Left colon (tissue), 2 donors: ENCODE data around the gene POLR3G. TPM values are rescaled to one million over a fixed set of nuclear protein-coding genes. Genes with fewer than 3 reads are reported as not detected.

Experiments used
- ATAC-seq: fragments of 200-7000 bp; cut with Tn5 transposase; one replicate; pipeline ENCODE4 v1.9.1; 2020; ENCODE audit warnings: mild to moderate bottlenecking, moderate library complexity
- DNase-seq, 2 donors: peaks; one replicate each; pipeline ENCODE4 v3.0.0-alpha.2; 2020
- intact Hi-C, 2 donors: fragments of 100-400 bp; cut with DNase I in 1 of 2; cut with micrococcal nuclease in 1 of 2; formaldehyde crosslinking; loops; one replicate each; pipeline versions ENCODE4 v1.11.2 to v1.14.0; 2022; cut with DNase I, micrococcal nuclease
- total RNA-seq, 2 donors: library from RNA; stranded (reverse); fragmentation: NEBNext Ultra II Directional; extraction: Animal tissue kit (Norgen Biotek cat#: 25700); gene quantifications; one replicate each; pipeline ENCODE4 v1.2.1, GENCODE V29; 2021
- donor health status: DM: no; HTN: no; CAD: no.
- donor health status: DM: yes; HTN: yes; CAD: no.

The POLR3G gene
- total RNA-seq, 2 donors from 2014 or later, result 1.3 to 1.4 TPM

DNA sequence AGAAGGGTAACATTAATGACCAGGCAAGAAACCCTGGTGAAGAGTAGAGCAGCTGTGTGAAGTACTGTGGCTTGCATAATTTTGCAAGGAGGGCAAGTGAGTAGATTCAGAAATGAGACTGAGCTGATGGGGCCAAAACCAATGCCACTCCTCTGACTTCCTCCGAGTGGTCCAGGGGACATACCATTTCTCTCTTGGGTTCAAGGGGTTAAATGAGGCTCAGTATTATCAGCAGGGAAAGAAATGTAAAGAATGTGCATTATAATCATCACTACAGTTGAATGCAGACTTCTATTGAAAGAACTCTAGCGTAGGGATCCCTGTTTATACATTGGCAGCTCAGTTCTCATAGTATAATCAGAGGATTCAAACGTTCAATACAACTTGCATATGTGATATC lies 9.9 kb downstream of the POLR3G start:
- DNase-seq (no peak), ATAC-seq (no peak)
- intact Hi-C loops, result no loop called here

GRCh38 chr5:90488791-90489190 lies 14.1 kb downstream of the POLR3G start:
- no peak for ATAC-seq
- intact Hi-C loops, result no loop called here
- DNase-seq, result no peak

GRCh38 chr5:90494043-90494442 lies 19.4 kb downstream of the POLR3G start:
- no peak for ATAC-seq
- DNase-seq, result no peak
- intact Hi-C loops, result no loop called here

DNA sequence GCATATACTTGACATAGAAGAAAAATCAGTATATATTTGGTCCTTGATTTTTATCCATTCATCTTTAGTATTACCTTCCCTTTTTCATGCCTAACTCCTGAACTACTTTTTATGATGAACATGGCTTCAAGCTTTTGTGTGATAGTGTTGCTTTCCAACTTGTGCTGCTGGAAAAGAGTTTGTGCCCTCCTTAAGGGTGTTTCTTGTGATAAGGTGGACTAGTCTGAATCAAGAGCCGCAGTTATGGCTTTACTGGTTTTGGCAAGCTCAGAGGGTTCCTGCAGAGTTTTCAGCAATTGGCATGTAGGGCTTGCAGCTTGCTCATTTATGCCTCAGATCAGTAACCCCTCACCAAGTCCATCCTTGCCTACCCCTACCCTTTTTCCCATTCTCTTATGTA lies 20.5 kb downstream of the POLR3G start:
- ATAC-seq, result no peak
- intact Hi-C loops, result no loop called here

DNA sequence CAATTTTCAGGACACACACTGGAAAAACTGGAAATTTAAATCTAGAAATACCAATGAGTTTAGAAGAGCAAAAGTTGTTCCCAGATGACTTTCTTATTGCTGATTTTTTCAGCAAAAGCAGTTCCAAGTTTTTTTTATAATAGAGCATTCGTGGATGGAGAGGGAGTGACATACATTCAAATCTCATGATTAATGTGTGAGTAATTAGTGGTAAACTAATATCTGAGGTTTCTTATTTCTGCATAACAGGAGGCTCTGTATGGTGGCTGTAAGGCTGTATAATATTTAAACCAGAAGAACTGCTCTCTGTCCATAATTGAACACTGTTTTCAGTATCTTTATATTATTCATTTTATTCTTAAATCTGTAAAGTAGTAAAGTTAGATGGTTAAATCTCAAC lies 28.9 kb downstream of the POLR3G start:
- intact Hi-C loops, result no loop called here
- ATAC-seq, result no peak
- DNase-seq, result no peak

More for the DNA sequence above, 20.5 kb downstream of the POLR3G start:
- no peak for DNase-seq

DNA sequence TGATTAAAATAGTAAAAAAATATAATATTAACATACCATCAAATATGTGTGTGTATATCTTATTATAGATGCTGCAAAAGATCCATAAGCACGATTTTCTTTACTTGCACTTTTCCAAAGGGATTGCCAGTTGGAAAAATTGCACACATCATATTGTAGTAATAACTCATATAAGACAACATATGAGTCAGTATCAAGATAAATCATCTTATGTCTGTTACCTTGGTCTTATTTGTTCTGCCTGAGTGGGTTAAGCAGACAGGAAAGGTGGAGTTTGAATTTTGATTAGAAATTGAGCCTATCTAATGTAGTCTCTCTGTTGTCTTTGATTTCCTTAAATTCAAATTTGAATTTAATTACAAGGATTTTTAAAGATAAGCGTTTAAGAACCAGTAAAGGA lies 30.1 kb downstream of the POLR3G start:
- ATAC-seq, result no peak
- DNase-seq, result no peak
- intact Hi-C loops, result no loop called here

DNA sequence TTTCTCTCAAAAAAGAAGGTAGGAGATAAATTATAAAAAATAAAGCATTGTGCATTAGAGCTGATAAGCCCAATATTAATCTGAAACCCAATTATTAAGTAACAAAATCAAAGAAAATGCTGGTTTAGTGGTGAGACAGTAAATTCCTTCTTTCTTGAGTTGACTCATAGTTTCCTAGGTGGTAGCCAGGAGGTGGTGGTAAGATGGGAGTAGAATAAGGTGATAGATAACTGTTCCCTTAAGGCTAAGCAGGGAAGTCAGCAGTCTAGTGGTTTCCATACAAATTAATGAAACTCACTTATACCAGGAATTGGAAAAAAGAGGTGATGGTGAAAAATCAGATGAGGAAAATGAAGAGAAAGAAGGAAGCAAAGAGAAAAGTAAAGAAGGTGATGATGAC lies 31.6 kb downstream of the POLR3G start:
- intact Hi-C loops, result no loop called here
- no peak for ATAC-seq
- no peak for DNase-seq

DNA sequence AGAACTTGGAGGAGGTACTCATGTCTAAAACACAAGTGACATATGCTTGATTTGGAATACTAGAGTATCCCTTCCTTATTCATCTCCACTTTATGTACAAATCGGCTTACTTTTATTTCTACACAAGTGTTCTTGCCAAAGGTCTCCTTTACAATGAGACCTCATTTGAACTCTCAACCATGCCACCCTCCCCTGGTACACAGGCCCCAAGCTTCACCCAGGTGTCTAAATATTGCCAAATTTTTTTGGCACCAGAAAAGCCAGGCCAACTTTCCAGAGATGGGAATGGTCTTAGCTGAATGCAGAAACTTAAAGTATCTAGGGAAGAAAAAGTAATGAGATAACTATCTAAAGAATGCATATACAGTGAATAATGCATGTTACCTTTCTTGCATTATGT lies 35.8 kb downstream of the POLR3G start:
- ATAC-seq (no peak), DNase-seq (no peak)
- intact Hi-C loops, result no loop called here

DNA sequence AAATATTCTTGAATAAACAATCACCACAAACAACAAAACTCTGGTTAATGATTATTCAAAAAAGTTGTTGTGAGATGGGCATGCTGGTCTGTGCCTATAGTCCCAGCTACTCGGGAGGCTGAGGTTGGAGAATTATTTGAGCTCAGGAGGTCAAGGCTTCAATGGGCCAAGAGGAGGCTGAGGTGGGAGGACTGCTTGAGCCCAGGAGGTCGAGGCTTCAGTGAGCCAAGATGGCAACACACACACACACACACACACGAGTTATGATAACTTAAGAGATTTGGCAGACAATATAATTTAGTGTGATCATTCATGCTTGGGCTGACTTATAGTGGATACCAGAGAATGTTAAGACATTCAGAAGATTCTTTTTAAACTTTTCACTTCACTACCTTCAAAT lies 39.9 kb downstream of the POLR3G start:
- ATAC-seq (no peak), DNase-seq (no peak)
- intact Hi-C loops, result no loop called here

GRCh38 chr5:90518661-90519060 lies 44.0 kb downstream of the POLR3G start:
- DNase-seq (no peak), ATAC-seq (no peak)
- intact Hi-C loops, result no loop called here

DNA sequence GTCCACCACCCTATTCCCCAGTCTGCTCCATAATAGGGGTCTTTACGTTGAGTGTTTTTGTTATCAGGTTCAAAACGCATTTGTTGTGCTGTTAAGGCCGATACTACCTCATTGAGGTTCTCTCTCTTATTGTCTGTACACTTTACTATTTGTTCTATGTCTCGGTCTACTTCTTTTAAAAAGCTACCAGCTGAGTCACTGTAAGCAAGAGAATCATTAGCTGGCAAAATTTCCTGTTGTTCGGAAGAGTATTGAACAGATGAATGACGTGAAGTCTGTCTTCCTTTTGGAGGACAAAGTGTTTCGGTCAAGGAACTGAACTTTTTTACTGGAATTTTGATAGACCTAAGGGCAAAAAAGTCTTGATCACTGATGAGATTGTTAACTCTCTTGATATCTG lies 44.4 kb downstream of the POLR3G start:
- ATAC-seq (no peak), DNase-seq (no peak)
- intact Hi-C loops, result no loop called here

GRCh38 chr5:90528601-90529193 lies 54.0 kb downstream of the POLR3G start:
- DNase-seq, result peak in 1 of 2 donors; percentile 11
- ATAC-seq, result peak; percentile 7
- intact Hi-C loops, result loop anchor here in 1 of 2 donors (10.0 kb wide), 1 partner anchor 54 kb away; the partner anchor contains the start of genes MBLAC2 and POLR3G

- DNase-seq (peak; percentile 98), ATAC-seq (peak; percentile 96)
- intact Hi-C loops, result loop anchor here in 1 of 2 donors (10.0 kb wide), 1 partner anchor 55 kb away; the partner anchor contains the start of genes MBLAC2 and POLR3G
Measured at GRCh38 chr5:90529194-90529938, 54.7 kb downstream of the POLR3G start, which contains the start of gene LYSMD3. LYSMD3 (minus strand) TSS chr5:90529584; CDS start chr5:90525289, 4,295 bp downstream.

- ATAC-seq (peak; percentile 63), DNase-seq (peak; percentile 65 to 69)
- intact Hi-C loops, result loop anchor here in 1 of 2 donors (10.0 kb wide), 2 partner anchors 55 to 115 kb away; partner anchors contain the start of genes MBLAC2 and POLR3G
Measured at GRCh38 chr5:90529939-90530677, 55.4 kb downstream of the POLR3G start.

- ATAC-seq (no peak), DNase-seq (no peak)
- intact Hi-C loops, result loop anchor here in 1 of 2 donors (10.0 kb wide), 1 partner anchor 116 kb away; no protein-coding TSS in a partner anchor
Measured at GRCh38 chr5:90530736-90531487, 56.2 kb downstream of the POLR3G start.

- ATAC-seq, result no peak
- intact Hi-C loops, result loop anchor here in 1 of 2 donors (10.0 kb wide), 1 partner anchor 119 kb away; no protein-coding TSS in a partner anchor
- no peak for DNase-seq
Measured at GRCh38 chr5:90533794-90534193, 59.1 kb downstream of the POLR3G start.

- intact Hi-C loops, result loop anchor here in 1 of 2 donors (10.0 kb wide), 1 partner anchor 120 kb away; no protein-coding TSS in a partner anchor
- ATAC-seq (peak; percentile 41), DNase-seq (no peak)
Measured at GRCh38 chr5:90534922-90535321, 60.3 kb downstream of the POLR3G start.

DNA sequence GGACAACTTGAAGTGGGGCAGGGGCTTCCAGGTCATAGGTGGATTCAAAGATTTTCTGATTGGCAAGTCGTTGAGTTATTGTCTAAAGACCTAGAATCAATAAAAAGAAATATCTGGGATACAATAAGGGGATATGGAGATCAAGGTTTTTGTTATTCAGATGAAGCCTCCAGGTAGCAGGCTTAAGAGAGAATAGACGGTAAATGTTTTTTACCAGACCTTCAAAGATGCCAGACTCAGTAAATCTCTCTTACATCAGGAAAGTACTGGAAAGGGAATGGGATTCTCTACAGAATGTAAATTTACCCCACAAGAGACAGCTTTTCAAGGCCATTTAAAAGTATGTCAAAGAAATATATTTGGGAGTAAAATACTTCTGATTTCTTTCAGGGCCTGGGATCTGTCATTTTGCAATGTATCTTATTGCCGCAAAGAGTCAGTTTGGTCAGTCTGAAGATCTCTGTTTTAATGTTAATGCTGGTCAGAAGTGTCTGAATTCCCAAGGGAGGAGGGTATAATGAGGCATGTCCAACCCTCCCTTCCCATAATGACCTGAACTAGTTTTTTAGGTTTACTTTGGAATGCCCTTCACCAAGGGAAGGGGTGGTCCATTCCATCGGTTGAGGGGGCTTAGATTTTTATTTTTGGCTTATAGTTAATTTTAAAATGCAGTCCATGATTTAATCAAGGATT lies 68.3 kb downstream of the POLR3G start:
- DNase-seq (no peak), ATAC-seq (no peak)
- intact Hi-C loops, result no loop called here
